HG02981 (cell line): ENCODE results near the gene TNFAIP8L3.
"Not testable (repeated sequence)": the region's sequence is repeated elsewhere in the genome, so short reads cannot be mapped to it uniquely, and the experiment has no call there.

ENCODE experiments used
- ATAC-seq: cut with Tn5 transposase; IDR thresholded peaks from one replicate; pipeline ENCODE4 v1.9.1; 2021; ENCODE audit warnings: mild to moderate bottlenecking, moderate library complexity; ENCODE audit not compliant: unreplicated experiment

The TNFAIP8L3 gene

DNA sequence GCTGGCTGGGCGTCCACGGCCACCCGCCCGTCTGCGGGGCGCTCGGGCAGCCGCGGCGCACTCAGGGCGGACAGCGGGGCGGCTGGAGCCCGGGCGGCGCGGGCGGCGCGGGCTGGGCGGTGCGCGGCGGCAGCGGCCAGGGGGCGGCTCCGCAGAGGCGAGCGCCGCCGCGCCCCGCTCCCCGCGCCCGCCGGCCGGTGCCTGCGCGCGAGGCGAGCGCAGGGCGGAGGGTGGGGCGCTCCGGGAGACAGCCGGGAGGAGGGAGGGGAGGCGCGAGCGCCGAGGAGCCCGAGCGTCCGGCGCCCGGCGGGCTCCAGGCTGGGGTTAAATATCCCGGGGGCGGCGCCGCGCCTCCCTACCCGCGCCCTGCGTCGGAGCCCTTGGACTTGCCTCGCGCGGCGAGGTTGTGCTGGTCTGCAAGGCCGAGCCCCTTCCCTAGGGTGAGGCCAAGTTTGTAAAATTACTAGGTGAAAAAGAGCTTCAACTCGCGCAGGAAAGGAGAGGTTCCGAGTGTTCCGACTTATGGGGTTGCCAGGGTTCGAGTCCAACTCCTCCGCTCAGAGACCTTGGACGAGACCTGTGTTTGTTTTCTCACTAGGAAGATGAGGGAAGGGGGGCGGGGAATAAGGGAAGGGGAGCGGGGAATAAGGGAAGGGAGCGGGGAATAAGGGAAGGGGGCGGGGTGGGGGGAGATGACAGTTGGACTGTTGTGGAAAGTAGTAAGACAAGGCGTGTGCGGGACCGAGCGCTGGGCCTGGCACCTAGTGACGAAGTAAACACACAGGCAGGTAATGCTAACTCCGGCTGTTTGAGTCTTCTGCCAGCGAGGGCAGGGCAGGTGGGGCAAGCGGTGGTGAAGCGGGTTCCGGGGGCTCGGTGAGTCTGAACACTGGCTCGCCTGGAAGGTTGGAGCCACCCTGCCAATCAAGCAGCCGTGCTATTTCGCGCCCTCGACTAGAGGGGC, at the start of gene TNFAIP8L3:
Gene TNFAIP8L3, minus strand, starts transcription at position 301 of the 964 bp plus-strand sequence. CDS start 311 bp downstream, outside the sequence.
- no peak for ATAC-seq

DNA sequence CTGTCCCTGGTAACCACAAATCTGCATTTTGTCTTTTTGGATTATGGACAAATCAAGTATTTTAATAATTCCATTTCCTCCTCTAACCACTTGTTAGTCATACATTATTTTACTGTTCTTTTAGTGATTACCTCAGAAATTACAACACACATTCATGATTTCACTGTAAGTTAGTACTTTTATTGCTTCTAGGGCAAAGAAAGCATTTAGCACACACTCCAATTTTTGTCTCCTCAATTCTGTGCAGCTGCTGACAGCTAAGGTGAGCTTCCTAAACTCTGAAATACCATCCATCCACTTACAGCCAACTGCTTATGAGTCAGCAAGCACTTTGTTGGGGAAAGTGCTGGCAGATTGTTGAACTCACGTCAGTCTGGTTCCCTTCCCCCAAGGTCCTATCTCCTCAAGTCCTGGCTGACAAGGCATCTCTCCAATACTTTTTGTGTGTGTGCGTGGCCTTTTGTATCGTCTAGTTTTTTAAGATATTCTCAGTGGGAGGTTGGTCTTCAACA, 49.4 kb upstream of the TNFAIP8L3 start:
- no peak for ATAC-seq

DNA sequence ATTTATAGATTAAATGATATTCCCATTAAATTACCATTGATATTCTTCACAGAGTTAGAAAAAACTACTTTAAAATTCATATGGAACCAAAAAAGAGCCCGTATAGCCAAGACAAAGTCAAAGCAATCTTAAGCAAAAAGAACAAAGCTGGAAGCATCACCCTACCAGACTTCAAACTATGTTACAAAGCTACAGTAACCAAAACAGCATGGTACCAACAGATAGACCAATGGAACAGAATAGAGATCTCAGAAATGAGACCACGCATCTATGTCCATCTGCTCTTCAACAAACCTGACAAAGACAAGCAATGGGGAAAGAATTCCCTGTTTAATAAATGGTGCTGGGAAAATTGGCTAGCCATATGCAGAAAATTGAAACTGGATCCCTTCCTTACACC, 45.6 kb upstream of the TNFAIP8L3 start:
- not testable (repeated sequence) for ATAC-seq

DNA sequence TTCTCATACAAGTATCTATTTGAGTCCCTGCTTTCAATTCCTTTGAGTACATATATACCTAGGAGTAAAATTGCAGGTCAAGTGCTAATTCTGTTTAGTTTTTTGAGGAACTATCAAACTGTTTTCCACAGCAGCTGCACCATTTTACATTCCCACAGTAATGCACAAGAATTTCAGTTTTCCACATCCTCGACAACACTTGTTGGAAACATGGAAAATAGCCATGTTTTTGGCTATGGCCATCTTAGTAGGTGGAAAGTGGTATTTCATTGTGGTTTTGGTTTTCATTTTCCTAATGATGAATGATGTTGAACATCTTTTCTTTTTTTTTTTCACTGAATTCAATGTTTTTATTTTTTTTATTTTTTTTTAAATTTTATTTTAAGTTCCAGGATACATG, 44.4 kb upstream of the TNFAIP8L3 start:
- ATAC-seq = no peak

DNA sequence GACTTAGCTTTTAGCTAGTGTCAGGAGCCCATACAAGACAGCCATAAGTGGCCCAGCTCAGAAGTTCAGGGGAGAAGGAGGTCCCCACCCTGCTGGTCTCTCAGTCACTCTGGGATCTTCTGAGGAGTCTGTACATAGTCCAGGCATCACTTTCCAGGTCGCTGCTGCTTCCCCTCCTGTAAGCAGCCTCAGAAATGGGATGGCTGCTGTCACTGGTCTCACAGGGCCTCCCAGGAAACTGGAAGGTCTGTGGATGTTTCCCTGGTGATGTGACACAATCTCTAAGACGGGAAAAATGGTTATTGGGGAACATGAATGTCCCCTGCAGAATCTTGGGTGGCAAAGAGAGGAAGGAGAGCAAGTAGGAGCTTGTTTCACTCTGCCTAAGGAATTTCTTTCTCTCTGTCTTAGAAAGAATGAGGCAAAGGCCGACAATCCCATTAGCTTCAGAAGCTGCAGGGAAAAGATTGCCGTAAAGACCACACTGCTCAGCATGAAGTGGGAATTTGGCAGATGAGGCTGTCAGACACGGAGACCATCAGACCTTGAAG, 43.2 kb upstream of the TNFAIP8L3 start:
- ATAC-seq = no peak

DNA sequence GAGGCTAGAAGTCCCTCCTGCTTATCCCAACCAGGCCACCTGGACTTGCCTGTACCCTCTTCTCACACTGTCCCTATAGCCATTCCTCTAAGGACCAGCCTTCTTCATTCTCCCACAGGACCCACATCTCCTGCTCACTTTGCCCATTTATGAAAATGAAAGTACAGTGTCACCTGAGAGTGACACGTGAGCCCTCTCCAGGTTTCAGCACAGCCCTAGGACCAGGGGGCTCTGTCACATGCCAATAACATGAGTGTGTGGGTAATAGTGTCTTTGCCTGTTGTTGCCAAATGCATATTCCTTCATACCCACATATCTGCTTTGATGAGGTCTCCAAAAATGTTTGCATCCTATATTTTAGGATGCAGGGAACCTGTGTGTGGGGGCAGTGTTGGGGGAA, 42.3 kb upstream of the TNFAIP8L3 start:
- no peak for ATAC-seq

DNA sequence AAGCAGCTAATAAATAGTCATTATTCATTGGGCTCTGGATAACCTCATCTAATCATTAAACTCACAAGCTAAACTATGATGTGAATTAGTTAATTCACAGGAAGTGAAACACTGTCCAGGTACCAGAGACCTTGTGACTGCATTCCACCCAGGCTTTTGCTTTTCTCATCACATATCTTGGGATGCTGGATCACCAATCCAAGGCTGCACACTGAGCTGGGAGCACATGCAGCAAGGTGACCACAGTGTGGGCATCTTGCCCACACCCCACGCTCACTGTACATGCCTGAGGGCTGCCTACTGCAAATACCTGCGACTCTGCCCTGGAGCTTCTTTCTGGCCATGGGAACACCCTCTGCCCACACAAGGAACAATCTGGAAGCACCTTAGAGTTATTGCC, 40.6 kb upstream of the TNFAIP8L3 start:
- ATAC-seq = no peak

DNA sequence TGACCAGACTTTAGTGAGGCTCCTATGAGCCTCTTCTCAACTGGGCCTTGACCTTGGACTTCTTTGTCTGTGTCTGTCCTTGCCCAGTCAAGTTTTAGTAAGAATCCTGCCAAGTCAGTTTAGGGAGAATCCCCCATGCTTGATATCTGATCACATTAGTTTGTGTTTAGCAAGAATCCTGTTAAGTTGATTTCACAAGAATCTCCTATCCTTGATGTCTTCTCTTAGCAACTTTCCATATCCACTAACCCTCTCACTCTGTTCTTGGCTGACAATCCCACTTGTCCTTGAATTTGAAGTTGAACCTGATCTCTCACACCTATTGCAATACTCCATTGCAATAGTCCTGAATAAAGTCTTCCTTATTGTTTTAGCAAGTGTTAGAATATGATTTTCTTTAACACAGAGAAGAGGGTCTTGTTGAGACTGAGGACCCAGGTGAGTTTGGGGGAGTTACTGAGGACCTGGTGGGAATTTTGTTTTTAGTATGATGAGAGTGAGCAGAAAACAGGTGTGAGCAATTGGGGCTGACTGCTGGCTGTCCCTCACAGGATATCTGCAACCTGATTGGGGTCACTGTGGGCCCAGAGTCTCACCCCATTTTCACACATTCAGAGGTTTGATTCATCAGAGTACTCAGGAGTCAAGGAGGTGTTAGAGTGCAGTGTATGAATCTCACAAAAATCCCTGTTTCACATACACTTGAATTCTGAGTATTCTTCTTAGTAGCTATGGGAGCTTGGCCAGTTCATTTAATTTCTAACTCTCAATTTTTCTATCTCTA, 39.9 kb upstream of the TNFAIP8L3 start:
- no peak for ATAC-seq

DNA sequence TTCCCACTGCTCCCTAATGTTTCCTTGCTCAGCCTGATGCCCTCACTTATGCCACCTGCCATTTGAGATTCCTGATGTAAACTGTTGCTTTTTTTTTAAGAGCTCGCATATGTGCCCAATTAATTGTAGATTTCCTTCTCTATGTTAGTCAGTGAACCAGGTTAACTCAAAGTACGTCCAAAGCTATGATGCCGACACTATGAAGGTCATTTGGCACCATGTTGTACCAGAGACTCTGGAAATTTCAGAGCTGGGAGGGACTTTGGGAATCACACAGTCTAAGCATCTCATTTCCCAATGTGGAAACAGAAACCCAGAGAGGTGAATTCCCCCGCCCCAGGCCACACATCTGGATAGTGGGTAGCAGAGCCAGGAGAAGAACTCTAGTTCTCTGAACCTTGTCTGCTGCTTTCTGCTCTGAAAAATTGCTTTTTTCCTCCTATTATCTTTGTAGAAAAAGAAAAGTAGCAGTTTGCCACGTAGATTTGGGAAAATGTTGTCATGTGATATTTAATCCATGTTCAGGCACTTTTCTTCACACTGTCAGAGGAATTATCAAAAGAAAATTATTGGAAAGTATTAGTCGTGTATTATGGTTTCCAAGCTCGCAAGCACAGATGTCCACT, 38.5 kb upstream of the TNFAIP8L3 start:
- no peak for ATAC-seq

DNA sequence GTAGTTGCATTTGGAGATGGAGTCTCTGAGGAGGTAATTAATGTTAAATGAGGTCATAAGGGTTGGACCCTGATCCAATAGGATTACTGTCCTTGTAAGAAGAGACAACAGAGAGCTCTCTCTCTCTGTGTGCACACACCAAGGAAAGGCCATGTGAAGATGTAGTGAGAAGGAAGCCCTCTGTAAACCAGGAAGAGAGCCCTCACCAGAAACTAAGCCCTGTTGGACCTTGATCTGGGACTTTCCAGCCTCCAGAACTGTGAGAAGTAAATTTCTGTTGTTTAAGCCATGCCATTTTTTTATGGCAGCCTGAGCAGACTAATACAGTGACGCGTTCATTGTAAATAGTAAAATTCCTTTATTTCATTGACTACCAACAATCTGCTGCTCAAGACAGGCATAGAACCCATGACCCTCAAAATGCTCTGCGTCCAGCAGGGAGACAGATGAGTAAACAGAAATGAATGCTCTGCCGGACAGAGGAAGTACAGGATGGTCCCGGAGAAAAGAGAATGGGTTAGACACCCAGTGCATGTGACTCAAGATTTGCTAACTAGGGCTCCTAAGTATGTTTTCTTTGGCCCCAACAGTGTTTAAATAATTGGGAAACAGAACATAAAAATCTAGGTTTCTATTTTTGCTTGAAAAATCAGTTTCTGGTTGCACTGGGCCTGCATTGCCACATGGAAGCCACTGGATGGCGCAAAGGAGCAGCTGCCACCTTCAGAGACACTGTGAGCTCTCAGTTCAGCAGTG, 37.9 kb upstream of the TNFAIP8L3 start:
- ATAC-seq = no peak

DNA sequence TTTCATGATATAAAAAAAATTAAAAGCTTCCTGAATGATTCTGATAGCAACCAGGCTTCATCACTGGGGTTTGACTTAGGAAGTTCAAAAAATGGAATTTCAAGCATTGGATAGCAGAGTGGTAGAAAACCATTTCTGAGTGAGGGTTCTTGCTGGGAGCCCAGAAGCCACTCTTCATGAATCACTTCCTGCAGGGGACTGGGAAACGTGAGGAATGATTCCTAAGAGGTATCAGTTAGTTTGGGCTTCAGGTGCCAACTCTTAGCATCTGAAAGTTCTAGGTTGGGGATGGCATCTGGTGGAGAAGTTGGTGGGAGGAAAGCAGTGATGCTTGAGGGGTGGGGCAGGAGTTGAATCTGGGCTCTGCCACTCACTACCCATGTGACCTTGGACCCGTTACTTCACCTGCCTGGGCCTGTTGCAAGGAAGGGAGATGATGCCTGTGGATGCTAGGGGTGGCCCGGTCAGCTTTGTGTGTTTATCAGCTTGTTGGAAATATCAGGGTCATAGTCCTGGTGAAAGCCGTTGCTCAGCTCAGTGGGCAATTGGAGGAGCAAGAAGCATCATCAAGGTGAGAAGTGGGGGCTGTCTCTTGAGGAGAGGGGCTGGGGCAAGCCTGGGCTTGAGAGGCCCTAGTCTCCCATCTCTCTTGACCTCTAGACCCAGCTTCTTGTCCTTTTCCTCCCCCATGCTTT, 37.0 kb upstream of the TNFAIP8L3 start:
- no peak for ATAC-seq

DNA sequence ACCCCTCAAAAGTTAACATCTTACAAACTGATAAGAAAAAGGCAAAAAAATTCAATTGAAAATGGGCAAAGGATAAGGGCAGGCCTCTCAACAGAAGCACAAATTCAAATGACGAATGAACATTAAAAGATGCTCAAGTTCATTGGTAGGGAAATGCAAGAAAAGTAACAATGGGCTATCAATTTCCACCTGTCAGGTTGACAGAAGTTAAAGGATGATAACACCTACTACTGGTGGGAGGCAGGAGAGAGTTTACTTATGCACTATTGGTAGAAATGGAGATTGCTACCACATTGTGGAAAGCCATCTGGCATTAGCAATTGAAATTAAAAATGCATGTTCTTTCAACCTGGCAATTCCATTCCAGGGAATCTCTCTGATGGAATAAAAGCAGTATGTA, 35.6 kb upstream of the TNFAIP8L3 start:
- no peak for ATAC-seq

DNA sequence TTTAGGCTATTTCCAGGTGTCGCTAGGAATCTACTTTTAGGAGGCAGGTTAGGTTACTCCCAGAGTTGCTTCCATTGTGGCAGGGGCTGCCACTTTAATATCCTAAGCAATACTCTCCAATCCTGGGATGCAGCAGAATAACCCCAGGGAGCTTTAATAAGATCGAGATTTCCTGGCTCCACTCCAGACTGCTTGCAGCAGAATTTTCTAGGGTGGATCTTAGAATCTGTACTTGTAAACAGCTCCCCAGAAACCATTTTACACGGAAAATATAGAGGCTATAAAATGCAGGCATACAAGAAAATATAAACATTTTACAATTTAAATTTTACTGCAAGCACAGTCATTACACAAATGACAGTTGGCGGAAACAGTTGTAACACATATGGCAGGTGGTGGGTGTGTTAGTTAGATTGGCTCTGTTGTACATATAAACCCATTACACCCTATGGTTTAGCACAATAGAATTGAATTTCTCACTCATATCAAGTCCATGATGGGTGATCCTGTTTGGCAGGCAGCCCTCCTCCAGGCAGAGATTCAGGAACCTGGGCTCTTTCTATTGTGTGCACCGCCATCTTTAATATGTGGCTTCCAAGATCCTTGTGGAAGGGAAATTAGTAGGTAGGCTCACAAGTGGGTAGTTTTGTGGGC, 35.0 kb upstream of the TNFAIP8L3 start:
- no peak for ATAC-seq

DNA sequence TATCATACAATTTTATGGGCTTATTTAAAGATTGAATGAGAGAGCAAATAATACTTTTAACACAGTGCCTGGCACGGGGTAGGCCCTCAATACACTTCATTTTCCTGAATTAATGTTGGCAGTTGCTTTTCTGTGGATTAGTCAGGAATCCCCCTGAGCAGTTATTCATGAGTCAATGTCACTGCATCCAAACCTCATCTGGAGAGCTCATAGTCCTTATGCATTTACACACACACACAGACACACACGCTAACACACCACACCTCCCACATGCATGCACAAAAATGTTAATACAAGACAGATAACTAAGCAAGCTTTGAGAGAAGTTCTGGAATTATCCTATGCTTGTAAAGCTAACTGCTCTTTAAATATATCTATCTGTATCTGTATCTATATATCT, 34.0 kb upstream of the TNFAIP8L3 start:
- no peak for ATAC-seq

DNA sequence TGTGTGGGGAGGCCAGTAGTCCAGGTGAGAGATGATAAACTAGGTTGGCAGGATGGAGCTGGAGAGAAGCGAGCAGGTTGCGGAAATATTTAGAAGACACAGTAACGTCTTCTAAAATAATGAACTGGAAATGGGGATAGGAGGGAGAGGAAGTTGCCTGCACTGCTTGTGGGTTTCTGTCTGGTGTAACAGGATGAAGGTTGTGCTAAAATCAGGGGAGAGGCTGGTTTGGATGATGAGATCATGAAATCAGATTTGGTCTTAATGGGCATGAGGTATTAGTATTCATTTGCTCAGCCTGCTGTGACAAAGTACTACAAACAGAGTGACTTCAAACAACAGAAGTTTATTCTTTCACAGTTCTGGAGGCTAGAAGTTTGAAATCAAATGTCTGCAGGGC, 32.1 kb upstream of the TNFAIP8L3 start:
- no peak for ATAC-seq

DNA sequence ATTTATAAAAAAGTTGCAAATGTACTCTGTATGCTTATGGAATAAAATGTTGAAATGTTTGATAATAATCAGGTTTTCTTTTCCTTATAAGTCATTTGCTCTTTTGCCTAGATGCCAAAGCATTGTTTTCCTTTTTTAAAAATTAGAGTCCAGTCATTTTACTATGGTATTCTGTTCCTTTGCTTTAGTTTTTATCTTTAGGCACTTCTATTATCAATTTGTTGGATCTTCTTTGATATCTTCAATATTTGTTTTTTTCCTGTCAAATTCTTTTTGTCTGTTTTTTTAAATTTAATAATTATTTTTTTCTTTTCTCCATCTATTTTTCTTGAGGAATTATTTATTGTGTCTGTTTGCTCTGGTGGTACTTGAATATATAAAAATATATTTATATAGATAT, 28.3 kb upstream of the TNFAIP8L3 start:
- not testable (repeated sequence) for ATAC-seq

DNA sequence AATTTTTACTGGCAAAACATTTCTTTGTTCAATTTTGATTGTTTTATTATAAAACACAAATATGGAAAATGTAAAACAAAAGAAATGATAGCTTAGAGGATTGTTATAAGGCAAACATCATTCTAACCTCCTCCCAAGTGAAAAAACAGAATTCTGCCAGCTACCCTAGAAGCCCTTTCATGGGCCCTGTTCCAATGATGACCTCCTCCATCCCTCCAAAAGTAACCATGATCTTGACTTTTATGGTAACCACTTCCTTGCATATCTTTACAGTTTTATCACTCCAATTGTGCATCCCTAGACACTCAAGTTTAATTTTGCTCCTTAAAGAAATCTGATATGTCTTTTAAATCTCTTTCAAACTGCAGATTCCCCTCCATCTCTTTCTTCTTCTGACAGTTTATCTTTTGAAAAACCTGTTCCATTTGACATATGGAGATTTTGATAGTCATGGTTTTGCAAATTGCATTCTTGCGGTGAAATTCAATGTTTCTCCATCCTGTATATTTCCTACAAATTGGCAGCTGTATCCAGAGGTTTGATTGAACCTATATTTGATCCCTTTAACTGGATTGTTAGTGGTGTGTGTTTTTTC, 27.0 kb upstream of the TNFAIP8L3 start:
- ATAC-seq = no peak

DNA sequence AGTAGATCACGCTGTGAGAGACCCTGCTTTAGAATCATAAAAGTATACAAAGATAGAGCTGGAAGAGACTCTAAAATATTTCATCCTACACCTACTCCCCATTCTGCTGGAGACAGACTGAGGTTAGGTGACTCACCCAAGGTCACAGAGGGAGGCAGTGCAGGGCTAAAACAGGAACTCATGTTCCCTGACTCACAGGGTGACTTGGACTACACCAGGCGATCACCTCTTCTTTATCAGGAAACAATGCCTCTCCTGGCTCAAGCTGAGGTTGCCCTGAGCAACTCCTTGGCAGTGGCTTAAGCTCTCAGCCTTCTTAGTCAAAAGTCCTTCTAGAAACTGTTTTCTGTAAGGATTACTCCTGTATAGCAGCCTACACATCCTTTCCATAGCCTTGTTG, 26.4 kb upstream of the TNFAIP8L3 start:
- no peak for ATAC-seq

DNA sequence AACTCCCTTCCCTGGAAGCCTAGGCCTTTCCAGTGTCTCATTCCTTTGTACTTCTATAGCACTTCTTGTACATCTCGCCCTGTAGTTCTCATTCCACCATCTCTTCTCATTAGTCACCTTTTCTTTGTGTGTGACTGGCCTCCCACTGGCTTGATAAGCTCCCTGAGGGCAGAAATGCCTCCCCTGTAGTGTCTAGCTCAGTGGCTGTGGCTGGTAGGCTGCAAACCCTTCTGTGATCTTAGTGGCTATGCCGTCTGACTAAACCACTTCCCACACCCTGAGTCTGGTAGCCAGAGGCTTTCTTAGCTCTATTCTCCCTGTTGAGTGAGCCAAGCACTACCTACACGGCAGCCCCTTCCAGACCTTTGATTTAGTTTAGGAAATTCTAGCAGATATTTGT, 24.4 kb upstream of the TNFAIP8L3 start:
- no peak for ATAC-seq
